Activated T-cell treated with anti-CD3 and anti-CD28 coated beads, Interleukin-2, amount 50 U/mL, for 48 hours (primary cell): ENCODE measurements around the gene CDYL2.

Experiments used
- DNase-seq, 2 experiments: peaks; one replicate each; pipeline ENCODE4 v3.0.0-alpha.2; 2020

The CDYL2 gene

GRCh38 chr16:80586476-80586875 lies 217.9 kb downstream of the CDYL2 start:
- no peak for DNase-seq

- DNase-seq: no peak
Observed at GRCh38 chr16:80585764-80586163, 218.6 kb downstream of the CDYL2 start.

GRCh38 chr16:80583466-80583865 lies 220.9 kb downstream of the CDYL2 start:
- DNase-seq: peak; percentile 70 to 77

GRCh38 chr16:80580109-80580832 lies 224.1 kb downstream of the CDYL2 start:
- DNase-seq: peak; percentile 78 to 80

- DNase-seq: no peak
Observed at GRCh38 chr16:80577485-80578280, 226.7 kb downstream of the CDYL2 start.

GRCh38 chr16:80576343-80576912 lies 228.0 kb downstream of the CDYL2 start:
- DNase-seq: no peak

GRCh38 chr16:80573700-80574120 lies 230.7 kb downstream of the CDYL2 start:
- no peak for DNase-seq

- DNase-seq: peak in 1 of 2 experiments; percentile 35
Observed at GRCh38 chr16:80570106-80570478, 234.3 kb downstream of the CDYL2 start.

GRCh38 chr16:80569440-80570105 lies 234.8 kb downstream of the CDYL2 start:
- DNase-seq: peak; percentile 83 to 86

GRCh38 chr16:80564394-80564793 lies 240.0 kb downstream of the CDYL2 start:
- no peak for DNase-seq

GRCh38 chr16:80563066-80563465 lies 241.3 kb downstream of the CDYL2 start:
- no peak for DNase-seq

- DNase-seq: no peak
Observed at GRCh38 chr16:80559369-80559768, 245.0 kb downstream of the CDYL2 start.

GRCh38 chr16:80557037-80557436 lies 247.4 kb downstream of the CDYL2 start:
- DNase-seq: no peak

- DNase-seq: no peak
Observed at GRCh38 chr16:80556481-80556880, 247.9 kb downstream of the CDYL2 start.

GRCh38 chr16:80554033-80554432 lies 250.4 kb downstream of the CDYL2 start:
- DNase-seq: no peak

- no peak for DNase-seq
Observed at GRCh38 chr16:80552277-80552676, 252.1 kb downstream of the CDYL2 start.
